DOHH2 (cell line): ENCODE results near the gene GP9.

Source experiments
- H3F3A ChIP-seq: fragments of 200-600 bp; sonication (generic), shearing (Covaris generic); 2 replicates; pipeline ENCODE4 v1.6.0; 2016; ENCODE audit warnings: antibody characterized with exemption, mild to moderate bottlenecking; ENCODE audit not compliant: control insufficient read depth, insufficient read depth
- H3K27ac ChIP-seq: fragments of 200-600 bp; sonication (generic); 2 replicates; pipeline ENCODE4 v1.5.1; 2014; ENCODE audit warnings: low read depth, mild to moderate bottlenecking, low read length, moderate library complexity
- H3K27me3 ChIP-seq: fragments of 200-600 bp; sonication (generic); 2 replicates; pipeline ENCODE4 v1.6.1; 2014; ENCODE audit warnings: mild to moderate bottlenecking, low read length, mixed read lengths; ENCODE audit not compliant: control insufficient read depth
- H3K36me3 ChIP-seq: fragments of 200-600 bp; sonication (generic); 2 replicates; pipeline ENCODE4 v1.6.1; 2014; ENCODE audit warnings: mild to moderate bottlenecking, low read length, moderate library complexity, mixed read lengths; ENCODE audit not compliant: control insufficient read depth
- H3K4me1 ChIP-seq: fragments of 200-600 bp; sonication (generic); 2 replicates; pipeline ENCODE4 v1.6.1; 2014; ENCODE audit warnings: mild to moderate bottlenecking, low read length, mixed read lengths; ENCODE audit not compliant: control insufficient read depth
- H3K4me2 ChIP-seq: fragments of 200-600 bp; sonication (generic); 2 replicates; pipeline ENCODE4 v1.6.0; 2014; ENCODE audit warnings: mild to moderate bottlenecking, low read length, moderate library complexity
- H3K4me3 ChIP-seq: fragments of 200-600 bp; sonication (generic); 2 replicates; pipeline ENCODE4 v1.5.1; 2014; ENCODE audit warnings: mild to moderate bottlenecking, low read length, mixed read lengths
- H3K79me2 ChIP-seq: fragments of 200-600 bp; sonication (generic); 2 replicates; pipeline ENCODE4 v1.6.1; 2014; ENCODE audit warnings: mild to moderate bottlenecking, low read length, mixed read lengths; ENCODE audit not compliant: control insufficient read depth
- H3K9me2 ChIP-seq: fragments of 200-600 bp; sonication (generic); replicated peaks from 2 replicates; pipeline ENCODE4 v1.6.1; 2014; ENCODE audit warnings: mild to moderate bottlenecking, low read length, mixed read lengths; ENCODE audit not compliant: control insufficient read depth
- H3K9me3 ChIP-seq: fragments of 200-600 bp; sonication (generic); 2 replicates; pipeline ENCODE4 v1.6.1; 2014; ENCODE audit warnings: antibody characterized with exemption, low read length, mixed read lengths; ENCODE audit not compliant: control insufficient read depth, insufficient read depth
- H4K20me1 ChIP-seq: fragments of 200-600 bp; sonication (generic); 2 replicates; pipeline ENCODE4 v1.6.0; 2014; ENCODE audit warnings: low read depth, mild to moderate bottlenecking, antibody characterized with exemption, low read length, moderate library complexity; ENCODE audit not compliant: control insufficient read depth, insufficient read depth
- CTCF ChIP-seq: fragments of 200-600 bp; sonication (generic); IDR thresholded peaks from one replicate; pipeline ENCODE4 v1.5.1; 2014; ENCODE audit warnings: antibody characterized with exemption, mild to moderate bottlenecking, low read depth, low read length; ENCODE audit not compliant: poor library complexity, severe bottlenecking
- EZH2phosphoT487 ChIP-seq: fragments of 200-600 bp; sonication (generic); IDR thresholded peaks from 2 replicates; pipeline ENCODE4 v1.6.1; 2017; ENCODE audit warnings: borderline replicate concordance, mild to moderate bottlenecking, antibody characterized with exemption, low read length, moderate library complexity, mixed read lengths

The GP9 gene

GRCh38 chr3:129056451-129057173 lies 4.0 kb upstream of the GP9 start:
- H3K79me2 ChIP-seq = no peaks in the 10 kb centered on the region
- TF ChIP-seq CTCF = no peak
- no peak for TF ChIP-seq EZH2phosphoT487
- H3F3A ChIP-seq = no peaks in the 10 kb centered on the region
- no peak overlapping the region for H3K4me2 ChIP-seq
- H3K27me3 ChIP-seq = peaks cover 5% of the 10 kb centered on the region; the same call in 1 of the 2 replicates
- no peaks in the 10 kb centered on the region for H3K9me3 ChIP-seq
- no peak overlapping the region for H3K27ac ChIP-seq
- H3K9me2 ChIP-seq = no peaks in the 10 kb centered on the region
- no peaks in the 10 kb centered on the region for H3K36me3 ChIP-seq
- peaks cover 20% of the 10 kb centered on the region for H3K4me1 ChIP-seq
- no peaks in the 10 kb centered on the region for H4K20me1 ChIP-seq
- no peak overlapping the region for H3K4me3 ChIP-seq

GRCh38 chr3:129057249-129057648 lies 3.3 kb upstream of the GP9 start:
- Histone ChIP-seq H3K4me3 (no peak overlapping the region), H3K27me3 (peaks cover 5% of the 10 kb centered on the region; the same call in 1 of the 2 replicates), H3K27ac (no peak overlapping the region), H3K4me2 (no peak overlapping the region), H3K79me2 (no peaks in the 10 kb centered on the region), H3K36me3 (no peaks in the 10 kb centered on the region), H3F3A (no peaks in the 10 kb centered on the region), H4K20me1 (no peaks in the 10 kb centered on the region), H3K9me3 (no peaks in the 10 kb centered on the region), H3K4me1 (peaks cover 20% of the 10 kb centered on the region), H3K9me2 (no peaks in the 10 kb centered on the region)
- TF ChIP-seq CTCF = no peak
- TF ChIP-seq EZH2phosphoT487 = no peak

- H4K20me1 ChIP-seq = no peaks in the 10 kb centered on the region
- H3K27me3 ChIP-seq = peaks cover 5% of the 10 kb centered on the region; the same call in 1 of the 2 replicates
- no peaks in the 10 kb centered on the region for H3K79me2 ChIP-seq
- peaks cover 16% of the 10 kb centered on the region for H3K4me1 ChIP-seq
- no peak overlapping the region for H3K4me3 ChIP-seq
- TF ChIP-seq CTCF = no peak
- TF ChIP-seq EZH2phosphoT487 = no peak
- H3F3A ChIP-seq = no peaks in the 10 kb centered on the region
- no peak overlapping the region for H3K27ac ChIP-seq
- no peaks in the 10 kb centered on the region for H3K9me3 ChIP-seq
- H3K9me2 ChIP-seq = no peaks in the 10 kb centered on the region
- H3K4me2 ChIP-seq = no peak overlapping the region
- no peaks in the 10 kb centered on the region for H3K36me3 ChIP-seq
Measured at GRCh38 chr3:129058441-129059200, 2.0 kb upstream of the GP9 start.
